Stimulated activated CD4-positive, alpha-beta T cell treated with anti-CD3 and anti-CD28 coated beads, Interleukin-12 subunit alpha, Interleukin-12 subunit beta, amount 100 ng/mL, for 4 hours (primary cell): ENCODE data around the gene COX19.
A peak's percentile ranks its signal among the peaks of the same experiment; 100 is the strongest.

Experiments used
- DNase-seq: peaks from one replicate; pipeline ENCODE4 v3.0.0-alpha.2; 2020

The COX19 gene

GRCh38 chr7:922334-923107 lies 52.8 kb downstream of the COX19 start:
- DNase-seq: peak; percentile 57

GRCh38 chr7:921581-922333 lies 53.6 kb downstream of the COX19 start:
- peak; percentile 26 for DNase-seq

- no peak for DNase-seq
Measured at GRCh38 chr7:921071-921461, 54.3 kb downstream of the COX19 start.

- DNase-seq: peak; percentile 35
Measured at GRCh38 chr7:920351-921070, 54.8 kb downstream of the COX19 start.

GRCh38 chr7:919924-920341 lies 55.4 kb downstream of the COX19 start:
- DNase-seq: no peak

GRCh38 chr7:919114-919442 lies 56.3 kb downstream of the COX19 start:
- no peak for DNase-seq

- DNase-seq: no peak
Measured at GRCh38 chr7:918441-919113, 56.8 kb downstream of the COX19 start.

GRCh38 chr7:918118-918425 lies 57.3 kb downstream of the COX19 start:
- DNase-seq: no peak

- no peak for DNase-seq
Measured at GRCh38 chr7:917255-918117, 57.9 kb downstream of the COX19 start.

GRCh38 chr7:916291-916941 lies 58.9 kb downstream of the COX19 start:
- no peak for DNase-seq
